ENCODE results near the gene PTCHD1. TPM values are rescaled to one million over a fixed set of nuclear protein-coding genes. Genes with fewer than 3 reads are reported as not detected.
A peak's percentile ranks its signal among the peaks of the same experiment; 100 is the strongest.

The PTCHD1 gene
- total and polyA plus RNA-seq, 10 of the 15 experiments (the other 5 are each of a cell fraction or from before 2014, with no cell fraction given) = not detected

DNA sequence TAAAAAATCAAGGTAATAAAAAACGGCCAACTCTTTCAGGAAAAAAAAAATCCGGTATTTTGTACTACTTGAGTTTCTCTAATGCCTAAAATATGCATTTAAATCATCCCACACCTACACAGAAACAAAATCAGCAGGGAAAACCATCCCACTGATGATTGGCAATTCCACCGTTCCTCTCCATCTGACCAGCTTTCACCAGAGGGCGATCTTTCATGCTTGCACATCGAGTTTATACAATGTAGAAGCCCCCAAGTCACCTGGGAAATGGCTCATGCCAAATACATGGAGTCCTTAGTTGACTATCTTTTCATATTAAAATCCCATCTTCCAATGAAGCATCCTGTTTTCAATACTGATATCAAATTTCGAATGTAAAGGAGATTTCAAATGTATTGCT is 69.2 kb downstream of the PTCHD1 start:
- DNase-seq (ENCODE audit: low read depth, low spot score) (no peak), FAIRE-seq (no peak), ATAC-seq (no peak)
- BruUV-seq (replicated peaks) = no TSS peak
- H4K20me1 ChIP-seq (ENCODE audit: control insufficient read depth, insufficient read depth) = no peaks in the 10 kb centered on the region
- no peak overlapping the region for H3K9ac ChIP-seq (ENCODE audit: control insufficient read depth, insufficient read depth, low read length)
- no peaks in the 10 kb centered on the region for H3K4me1 ChIP-seq (ENCODE audit: control insufficient read depth, insufficient read depth, low read length)
- H3K4me2 ChIP-seq (ENCODE audit: control insufficient read depth, insufficient read depth) = no peak overlapping the region
- H3K9me3 ChIP-seq (replicated peaks; ENCODE audit: control insufficient read depth, insufficient read depth, low read length) = no peaks in the 10 kb centered on the region
- RAD21 ChIA-PET (ENCODE audit: unreplicated experiment) = no interaction called here
- TF ChIP-seq SREBF1 (IDR thresholded peaks at IDR 0.05; ENCODE audit: low read length) = no peak
- TF ChIP-seq MYC (IDR thresholded peaks at IDR 0.05; ENCODE audit: insufficient read depth, insufficient read length, insufficient replicate concordance, low read length, severe bottlenecking) = no peak
- TF ChIP-seq, protein P1, sequence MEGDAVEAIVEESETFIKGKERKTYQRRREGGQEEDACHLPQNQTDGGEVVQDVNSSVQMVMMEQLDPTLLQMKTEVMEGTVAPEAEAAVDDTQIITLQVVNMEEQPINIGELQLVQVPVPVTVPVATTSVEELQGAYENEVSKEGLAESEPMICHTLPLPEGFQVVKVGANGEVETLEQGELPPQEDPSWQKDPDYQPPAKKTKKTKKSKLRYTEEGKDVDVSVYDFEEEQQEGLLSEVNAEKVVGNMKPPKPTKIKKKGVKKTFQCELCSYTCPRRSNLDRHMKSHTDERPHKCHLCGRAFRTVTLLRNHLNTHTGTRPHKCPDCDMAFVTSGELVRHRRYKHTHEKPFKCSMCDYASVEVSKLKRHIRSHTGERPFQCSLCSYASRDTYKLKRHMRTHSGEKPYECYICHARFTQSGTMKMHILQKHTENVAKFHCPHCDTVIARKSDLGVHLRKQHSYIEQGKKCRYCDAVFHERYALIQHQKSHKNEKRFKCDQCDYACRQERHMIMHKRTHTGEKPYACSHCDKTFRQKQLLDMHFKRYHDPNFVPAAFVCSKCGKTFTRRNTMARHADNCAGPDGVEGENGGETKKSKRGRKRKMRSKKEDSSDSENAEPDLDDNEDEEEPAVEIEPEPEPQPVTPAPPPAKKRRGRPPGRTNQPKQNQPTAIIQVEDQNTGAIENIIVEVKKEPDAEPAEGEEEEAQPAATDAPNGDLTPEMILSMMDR (IDR thresholded peaks at IDR 0.05 in 2 of 3, conservative IDR thresholded peaks at IDR 0.05 in 1 of 3; ENCODE audit: control insufficient read depth in 2 of 3, extremely low read depth in 1 of 3, insufficient read depth in 1 of 3, low read depth in 3 of 3, low read length in 3 of 3) = peak in 2 of 3 experiments; percentile 6 to 14; a peak in 1 of 6 replicates
- no peak for TF ChIP-seq BCL11A (IDR thresholded peaks at IDR 0.05; ENCODE audit: low read depth, low read length)
- peak; percentile 15; the same call in 1 of the 2 replicates for TF ChIP-seq SMC3 (IDR thresholded peaks at IDR 0.05; ENCODE audit: borderline replicate concordance, low read length)
- no peak for TF ChIP-seq CEBPZ (IDR thresholded peaks at IDR 0.05; ENCODE audit: low read depth, low read length)
- no peak for TF ChIP-seq EZH2 (IDR thresholded peaks at IDR 0.05; ENCODE audit: borderline replicate concordance, control insufficient read depth, low read depth, low read length)
- TF ChIP-seq MAX (IDR thresholded peaks at IDR 0.05; ENCODE audit: low read depth, low read length) = no peak
- no peak for TF ChIP-seq IKZF2 (IDR thresholded peaks at IDR 0.05)
- no peak for TF ChIP-seq RUNX3 (IDR thresholded peaks at IDR 0.05; ENCODE audit: low read length)
- TF ChIP-seq POLR2AphosphoS5 (IDR thresholded peaks at IDR 0.05; ENCODE audit: low read length) = no peak
- H2AFZ ChIP-seq (ENCODE audit: control insufficient read depth, low read depth, low read length) = no peak overlapping the region
- in situ Hi-C loops (cut with MboI) = no loop called here
- CTCF ChIA-PET = no interaction called here
- POLR2A ChIA-PET = no interaction called here
- H3K36me3 ChIP-seq (ENCODE audit: control insufficient read depth in 2 of 2, insufficient read depth in 2 of 2, low read length in 1 of 2) = no peaks in the 10 kb centered on the region
- no peaks in the 10 kb centered on the region for H3K79me2 ChIP-seq (ENCODE audit: control insufficient read depth, insufficient read depth, low read length)
- SMC1A ChIA-PET (ENCODE audit: uncharacterized antibody, unreplicated experiment) = interaction anchor here (1.1 kb wide), 1 partner anchor 39 kb away, joined by 3 read pairs; no protein-coding TSS in a partner anchor
- H3K27ac ChIP-seq (ENCODE audit: control insufficient read depth, insufficient read depth) = no peak overlapping the region
- no peaks in the 10 kb centered on the region for H3K27me3 ChIP-seq (replicated peaks in 1 of 2; ENCODE audit: control insufficient read depth in 2 of 2, insufficient read depth in 2 of 2, low read length in 1 of 2)
- intact Hi-C loops (cut with micrococcal nuclease; ENCODE audit: unreplicated experiment) = loop anchor here (2.0 kb wide), 1 partner anchor 151 kb away; no protein-coding TSS in a partner anchor
- WGBS (ENCODE audit: insufficient coverage, insufficient replicate concordance, low lambda C conversion rate, missing lambda C conversion rate) = 11% methylated on average over 6 of the region's 6 CpGs
- no peak overlapping the region for H3K4me3 ChIP-seq

Measured in GM12878 (cell line).